Esophagus muscularis mucosa (tissue), 3 donors: ENCODE data around the gene HOXD1.

Experiments used
- POLR2A ChIP-seq: fragments of 450-650 bp; IDR thresholded peaks from one replicate; pipeline ENCODE4 v1.6.1; 2017; ENCODE audit warnings: antibody characterized with exemption, moderate library complexity, mild to moderate bottlenecking, low read depth
- TF ChIP-seq, protein P1 (sequence below), 3 experiments: fragments of 200-600 bp in 2 of 3; fragments of 450-650 bp in 1 of 3; sonication (generic) in 2 of 3; IDR thresholded peaks; one replicate each; pipeline ENCODE4 v1.5.1; 2017 to 2019; ENCODE audit warnings: antibody characterized with exemption in 3 of 3, mild to moderate bottlenecking in 2 of 3, moderate library complexity in 1 of 3

DNA sequence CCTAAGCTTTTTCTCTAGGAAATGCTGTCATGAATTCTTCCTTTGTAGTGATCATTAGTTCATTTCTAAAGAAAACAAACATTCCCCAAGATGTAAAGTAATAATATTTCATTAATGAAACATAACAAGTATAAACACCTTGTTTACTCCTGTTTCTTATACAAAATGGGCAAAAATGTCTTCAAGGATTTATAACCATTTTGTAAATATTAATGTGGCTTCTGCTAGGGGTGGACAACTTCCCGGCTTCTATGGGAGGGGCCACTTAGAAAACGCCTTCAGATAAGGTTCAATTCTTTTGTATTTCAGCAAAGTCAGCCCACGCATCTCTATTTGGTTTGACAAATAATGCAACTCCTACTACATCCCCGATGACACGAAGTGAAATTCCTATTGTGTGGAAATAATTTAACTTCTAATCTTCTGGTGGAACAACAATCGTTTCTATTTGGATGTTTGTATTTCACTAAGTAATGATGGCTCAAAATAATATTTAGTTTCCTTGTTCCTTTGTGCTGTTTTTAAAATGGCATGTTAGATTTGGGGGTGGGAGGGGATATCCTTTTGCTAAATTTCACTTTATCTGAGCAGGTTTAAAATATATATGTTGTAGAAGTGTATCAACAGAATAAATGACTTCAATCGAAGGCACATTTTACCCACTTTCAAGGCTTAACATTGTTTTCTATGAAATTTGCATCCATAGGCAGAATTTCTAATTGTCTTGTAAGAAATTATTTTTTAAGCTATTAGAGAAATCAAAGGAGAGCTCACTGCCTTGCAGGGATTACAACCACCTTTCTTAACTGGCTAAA, 14.7 kb upstream of the HOXD1 start:
- TF ChIP-seq, protein P1, sequence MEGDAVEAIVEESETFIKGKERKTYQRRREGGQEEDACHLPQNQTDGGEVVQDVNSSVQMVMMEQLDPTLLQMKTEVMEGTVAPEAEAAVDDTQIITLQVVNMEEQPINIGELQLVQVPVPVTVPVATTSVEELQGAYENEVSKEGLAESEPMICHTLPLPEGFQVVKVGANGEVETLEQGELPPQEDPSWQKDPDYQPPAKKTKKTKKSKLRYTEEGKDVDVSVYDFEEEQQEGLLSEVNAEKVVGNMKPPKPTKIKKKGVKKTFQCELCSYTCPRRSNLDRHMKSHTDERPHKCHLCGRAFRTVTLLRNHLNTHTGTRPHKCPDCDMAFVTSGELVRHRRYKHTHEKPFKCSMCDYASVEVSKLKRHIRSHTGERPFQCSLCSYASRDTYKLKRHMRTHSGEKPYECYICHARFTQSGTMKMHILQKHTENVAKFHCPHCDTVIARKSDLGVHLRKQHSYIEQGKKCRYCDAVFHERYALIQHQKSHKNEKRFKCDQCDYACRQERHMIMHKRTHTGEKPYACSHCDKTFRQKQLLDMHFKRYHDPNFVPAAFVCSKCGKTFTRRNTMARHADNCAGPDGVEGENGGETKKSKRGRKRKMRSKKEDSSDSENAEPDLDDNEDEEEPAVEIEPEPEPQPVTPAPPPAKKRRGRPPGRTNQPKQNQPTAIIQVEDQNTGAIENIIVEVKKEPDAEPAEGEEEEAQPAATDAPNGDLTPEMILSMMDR (IDR thresholded peaks at IDR 0.05), result no peak
- no peak for TF ChIP-seq POLR2A
